HG03060 (cell line): Measurements from ENCODE around the gene THBS3.
"Not testable (repeated sequence)": the region's sequence is repeated elsewhere in the genome, so short reads cannot be mapped to it uniquely, and the experiment has no call there.

Experiments
- ATAC-seq: cut with Tn5 transposase; IDR thresholded peaks from one replicate; pipeline ENCODE4 v1.9.1; 2021; ENCODE audit warnings: low read depth, moderate number of reproducible peaks; ENCODE audit not compliant: unreplicated experiment

THBS3 gene

GRCh38 chr1:155209312-155209721, 1.6 kb upstream of the THBS3 start:
- ATAC-seq, result no peak

GRCh38 chr1:155208541-155209311, 1.0 kb upstream of the THBS3 start, which contains the start of gene MTX1:
Gene MTX1 (plus strand): TSS chr1:155208695. CDS start chr1:155208805, 110 bp downstream.
- peak; percentile 74 for ATAC-seq

- ATAC-seq, result no peak
Observed at GRCh38 chr1:155206891-155207805, 549 bp downstream of the THBS3 start.

GRCh38 chr1:155205969-155206593, 1.6 kb downstream of the THBS3 start:
- no peak for ATAC-seq

- no peak for ATAC-seq
Observed at GRCh38 chr1:155205035-155205434, 2.7 kb downstream of the THBS3 start.

- no peak for ATAC-seq
Observed at GRCh38 chr1:155202731-155203515, 4.8 kb downstream of the THBS3 start.

- no peak for ATAC-seq
Observed at GRCh38 chr1:155202198-155202597, 5.5 kb downstream of the THBS3 start.

GRCh38 chr1:155200920-155201319, 6.8 kb downstream of the THBS3 start:
- ATAC-seq, result no peak

- ATAC-seq, result no peak
Observed at GRCh38 chr1:155199792-155200191, 7.9 kb downstream of the THBS3 start.

- ATAC-seq, result no peak
Observed at GRCh38 chr1:155198547-155198906, 9.2 kb downstream of the THBS3 start.

GRCh38 chr1:155197901-155198546, 9.7 kb downstream of the THBS3 start:
- ATAC-seq, result no peak

- ATAC-seq, result no peak
Observed at GRCh38 chr1:155196893-155197638, 10.6 kb downstream of the THBS3 start.

- no peak for ATAC-seq
Observed at GRCh38 chr1:155196103-155196892, 11.4 kb downstream of the THBS3 start.

GRCh38 chr1:155195201-155196102, 12.2 kb downstream of the THBS3 start:
- no peak for ATAC-seq

GRCh38 chr1:155193991-155194240, 13.8 kb downstream of the THBS3 start:
- not testable (repeated sequence) for ATAC-seq

- ATAC-seq, result no peak
Observed at GRCh38 chr1:155193275-155193990, 14.3 kb downstream of the THBS3 start.
